A549 (cell line): ENCODE data around the gene FAM3A.

ENCODE experiments used
- CBX2 ChIP-seq: fragments of 200-600 bp; sonication (generic); IDR thresholded peaks from 2 replicates; pipeline ENCODE4 v1.6.1; 2016; ENCODE audit warnings: low read depth, mild to moderate bottlenecking, borderline replicate concordance
- CEBPB ChIP-seq, 2 experiments: fragments of >200 bp in 1 of 2; sonication (Bioruptor Twin) in 1 of 2; formaldehyde crosslinking in 1 of 2; IDR thresholded peaks; 2 replicates each; pipeline ENCODE4 v1.6.1; 2012 to 2016
- EHMT2 ChIP-seq: fragments of 200-600 bp; sonication (generic); IDR thresholded peaks from 2 replicates; pipeline ENCODE4 v1.6.1; 2016; ENCODE audit warnings: antibody characterized with exemption, low read depth, mild to moderate bottlenecking, moderate library complexity
- EP300 ChIP-seq, 2 experiments: fragments of >200 bp; sonication (Bioruptor Twin); formaldehyde crosslinking; IDR thresholded peaks; 2 replicates in 1 of 2; 3 replicates in 1 of 2; pipeline ENCODE4 v1.6.1; 2016 to 2017
- KDM1A ChIP-seq: fragments of 200-600 bp; sonication (generic); IDR thresholded peaks from 2 replicates; pipeline ENCODE4 v1.6.1; 2016; ENCODE audit warnings: low read depth, mild to moderate bottlenecking
- POLR2A ChIP-seq: IDR thresholded peaks from 2 replicates; pipeline ENCODE4 v1.6.1; 2012; ENCODE audit warnings: mild to moderate bottlenecking, low read length
- REST ChIP-seq: fragments of 200-600 bp; sonication (generic); IDR thresholded peaks from 2 replicates; pipeline ENCODE4 v1.6.1; 2016; ENCODE audit warnings: antibody characterized with exemption, mild to moderate bottlenecking, moderate library complexity
- SMC3 ChIP-seq: fragments of >200 bp; sonication (Bioruptor Twin); formaldehyde crosslinking; IDR thresholded peaks from 3 replicates; pipeline ENCODE4 v1.6.1; 2018; ENCODE audit warnings: inconsistent platforms
- USF2 ChIP-seq: fragments of 450-650 bp; IDR thresholded peaks from 2 replicates; pipeline ENCODE4 v1.6.1; 2014; ENCODE audit warnings: antibody characterized with exemption
- TF ChIP-seq, protein P1 (sequence below): fragments of >200 bp; sonication (Bioruptor Twin); formaldehyde crosslinking; IDR thresholded peaks from 3 replicates; pipeline ENCODE4 v1.5.1; 2016

- TF ChIP-seq CBX2 = no peak
- TF ChIP-seq CEBPB (IDR thresholded peaks at IDR 0.05) = peak in 1 of 2 experiments; percentile 23; a peak in 1 of 4 replicates
- no peak for TF ChIP-seq REST
- no peak for TF ChIP-seq KDM1A
- TF ChIP-seq USF2 = no peak
- no peak for TF ChIP-seq POLR2A
- TF ChIP-seq SMC3 = peak; percentile 76
- TF ChIP-seq, protein P1, sequence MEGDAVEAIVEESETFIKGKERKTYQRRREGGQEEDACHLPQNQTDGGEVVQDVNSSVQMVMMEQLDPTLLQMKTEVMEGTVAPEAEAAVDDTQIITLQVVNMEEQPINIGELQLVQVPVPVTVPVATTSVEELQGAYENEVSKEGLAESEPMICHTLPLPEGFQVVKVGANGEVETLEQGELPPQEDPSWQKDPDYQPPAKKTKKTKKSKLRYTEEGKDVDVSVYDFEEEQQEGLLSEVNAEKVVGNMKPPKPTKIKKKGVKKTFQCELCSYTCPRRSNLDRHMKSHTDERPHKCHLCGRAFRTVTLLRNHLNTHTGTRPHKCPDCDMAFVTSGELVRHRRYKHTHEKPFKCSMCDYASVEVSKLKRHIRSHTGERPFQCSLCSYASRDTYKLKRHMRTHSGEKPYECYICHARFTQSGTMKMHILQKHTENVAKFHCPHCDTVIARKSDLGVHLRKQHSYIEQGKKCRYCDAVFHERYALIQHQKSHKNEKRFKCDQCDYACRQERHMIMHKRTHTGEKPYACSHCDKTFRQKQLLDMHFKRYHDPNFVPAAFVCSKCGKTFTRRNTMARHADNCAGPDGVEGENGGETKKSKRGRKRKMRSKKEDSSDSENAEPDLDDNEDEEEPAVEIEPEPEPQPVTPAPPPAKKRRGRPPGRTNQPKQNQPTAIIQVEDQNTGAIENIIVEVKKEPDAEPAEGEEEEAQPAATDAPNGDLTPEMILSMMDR = peak; percentile 88
- no peak for TF ChIP-seq EHMT2
- no peak for TF ChIP-seq EP300 (IDR thresholded peaks at IDR 0.05)
Observed at GRCh38 chrX:154534526-154535322, 18.7 kb upstream of the FAM3A start.
